A673 (cell line): ENCODE data around the gene PSMB5.
A peak's percentile ranks its signal among the peaks of the same experiment; 100 is the strongest.

ENCODE experiments used
- CTCF ChIP-seq: fragments of 300-800, 200-600 bp; sonication (generic); conservative IDR thresholded peaks from 2 replicates; pipeline ENCODE4 v1.5.1; 2017; ENCODE audit warnings: low read depth, mild to moderate bottlenecking, antibody characterized with exemption, low read length, moderate library complexity, mixed read lengths
- EZH2 ChIP-seq: fragments of 200-600 bp; sonication (generic); IDR thresholded peaks from 2 replicates; pipeline ENCODE4 v1.6.1; 2017; ENCODE audit warnings: borderline replicate concordance, low read depth, mild to moderate bottlenecking, mixed read lengths, antibody characterized with exemption, low read length; ENCODE audit not compliant: poor library complexity, severe bottlenecking

DNA sequence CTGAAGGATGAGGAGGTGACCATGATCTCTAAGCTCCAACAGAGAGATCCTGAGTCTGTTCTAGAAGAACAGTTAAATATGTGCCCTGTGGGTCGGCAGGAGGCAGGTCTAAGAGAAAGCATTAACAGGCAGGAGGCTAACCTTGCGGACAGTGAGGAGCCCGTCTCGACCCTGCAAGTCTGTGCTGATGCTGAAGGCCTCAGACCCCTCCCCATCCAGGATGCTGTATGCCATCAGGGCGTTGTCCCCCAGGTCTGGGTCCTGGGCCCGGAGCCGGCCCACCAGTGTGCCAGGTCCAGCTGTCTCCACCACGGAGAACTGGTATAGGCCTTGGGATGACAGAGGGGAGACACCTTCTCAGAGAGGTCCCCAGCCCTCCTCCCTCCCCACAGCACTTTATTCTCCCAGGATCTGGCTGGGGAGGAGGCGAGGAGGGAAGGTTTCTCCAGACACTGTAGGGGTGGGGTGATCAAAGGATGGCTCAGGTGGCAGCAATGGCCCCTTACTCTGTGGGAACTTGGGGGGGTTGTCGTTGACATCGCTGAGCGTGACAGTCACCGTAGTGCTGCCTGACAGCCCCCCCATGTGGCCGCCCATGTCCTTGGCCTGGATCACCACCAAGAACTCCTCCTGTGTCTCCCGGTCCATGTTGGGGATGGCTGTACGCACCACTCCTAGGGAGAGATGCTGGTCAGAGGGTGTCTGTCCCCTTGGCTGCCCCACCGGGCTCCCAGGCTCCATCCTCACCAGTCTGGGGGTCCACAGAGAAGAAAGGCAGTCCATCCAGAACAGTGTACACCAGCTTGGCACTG, 19.5 kb upstream of the PSMB5 start:
- TF ChIP-seq CTCF (peak; percentile 58), EZH2 (no peak)
